GM12878 (cell line): ENCODE results near the gene RWDD4. TPM values are rescaled to one million over a fixed set of nuclear protein-coding genes. Genes with fewer than 3 reads are reported as not detected.

Source experiments
- ATAC-seq: fragments of 200-7000 bp; cut with Tn5 transposase; 3 replicates; pipeline ENCODE4 v1.9.1; 2020; ENCODE audit warnings: mild to moderate bottlenecking, moderate library complexity
- BruUV-seq: library from RNA; stranded (reverse); fragments of 400-500 nt; replicated peaks from 2 replicates; lab custom pipeline; 2021; lab: Mats Ljungman, UMichigan
- CTCF ChIA-PET: fragments of 300-600 bp; sonication (Branson Sonifier 250); formaldehyde crosslinking; extraction: SDS; loops from one replicate; lab custom pipeline; 2021; ENCODE audit warnings: inconsistent platforms; lab: Yijun Ruan, JAX
- POLR2A ChIA-PET: fragments of 350-600 bp; formaldehyde crosslinking; extraction: SDS; loops from one replicate; lab custom pipeline; 2021; ENCODE audit warnings: inconsistent platforms; lab: Charles Lee
- RAD21 ChIA-PET: fragments of 300-600 bp; sonication (Branson Sonifier 250); formaldehyde crosslinking; loops from one replicate; lab custom pipeline; 2023; ENCODE audit warnings: antibody characterized with exemption; ENCODE audit not compliant: unreplicated experiment; lab: Charles Lee
- SMC1A ChIA-PET: fragments of 300-600 bp; sonication (Branson Sonifier 250); formaldehyde crosslinking; loops from one replicate; lab custom pipeline; 2023; ENCODE audit not compliant: unreplicated experiment, uncharacterized antibody; lab: Charles Lee
- DNase-seq: peaks from one replicate; pipeline ENCODE4 v3.0.0-alpha.2; 2011; ENCODE audit warnings: low read depth, low spot score
- FAIRE-seq: peaks from 3 replicates; lab custom pipeline; 2011; peaks lifted over from hg19 to GRCh38; lab: Jason Lieb, UNC
- H2AFZ ChIP-seq: 2 replicates; pipeline ENCODE4 v1.6.0; 2011; ENCODE audit warnings: low read depth, low read length, control low read depth; ENCODE audit not compliant: control insufficient read depth
- H3K27ac ChIP-seq: 2 replicates; pipeline ENCODE4 v1.5.1; 2011; ENCODE audit warnings: control low read depth; ENCODE audit not compliant: control insufficient read depth, insufficient read depth
- H3K27me3 ChIP-seq, 2 experiments: replicated peaks in 1 of 2; 2 replicates each; pipeline versions ENCODE4 v1.6.0 to v1.6.1; 2011; ENCODE audit warnings: low read length in 1 of 2; ENCODE audit not compliant: control insufficient read depth in 2 of 2, insufficient read depth in 2 of 2
- H3K36me3 ChIP-seq, 2 experiments: 2 replicates each; pipeline ENCODE4 v1.5.1; 2011; ENCODE audit warnings: low read length in 1 of 2; ENCODE audit not compliant: control insufficient read depth in 2 of 2, insufficient read depth in 2 of 2
- H3K4me1 ChIP-seq: 2 replicates; pipeline ENCODE4 v1.6.1; 2011; ENCODE audit warnings: mild to moderate bottlenecking, low read length, moderate library complexity, mixed read lengths; ENCODE audit not compliant: control insufficient read depth, insufficient read depth
- H3K4me2 ChIP-seq: 2 replicates; pipeline ENCODE4 v1.6.0; 2011; ENCODE audit warnings: control low read depth; ENCODE audit not compliant: control insufficient read depth, insufficient read depth
- H3K4me3 ChIP-seq: fragments of 200-600 bp; sonication (generic); 2 replicates; pipeline ENCODE4 v1.5.1; 2016
- H3K79me2 ChIP-seq: 2 replicates; pipeline ENCODE4 v1.6.0; 2011; ENCODE audit warnings: low read length; ENCODE audit not compliant: control insufficient read depth, insufficient read depth
- H3K9ac ChIP-seq: 2 replicates; pipeline ENCODE4 v1.8.0; 2011; ENCODE audit warnings: low read length, control low read depth, mixed read lengths; ENCODE audit not compliant: control insufficient read depth, insufficient read depth
- H3K9me3 ChIP-seq: replicated peaks from 3 replicates; pipeline ENCODE4 v1.5.1; 2011; ENCODE audit warnings: mild to moderate bottlenecking, low read length; ENCODE audit not compliant: control insufficient read depth, insufficient read depth
- H4K20me1 ChIP-seq: 2 replicates; pipeline ENCODE4 v1.6.0; 2011; ENCODE audit not compliant: control insufficient read depth, insufficient read depth
- CHD1 ChIP-seq: IDR thresholded peaks from 2 replicates; pipeline ENCODE4 v1.6.1; 2012; ENCODE audit warnings: low read depth, low read length, improper control_type of control experiment
- CHD2 ChIP-seq: IDR thresholded peaks from 2 replicates; pipeline ENCODE4 v1.6.1; 2011; ENCODE audit warnings: low read depth, low read length, improper control_type of control experiment, borderline replicate concordance
- FOXM1 ChIP-seq: IDR thresholded peaks from 2 replicates; pipeline ENCODE4 v1.6.1; 2012; ENCODE audit warnings: low read depth, mild to moderate bottlenecking, inconsistent platforms, low read length, moderate library complexity
- GABPA ChIP-seq: IDR thresholded peaks from 2 replicates; pipeline ENCODE4 v1.6.1; 2014; ENCODE audit warnings: antibody characterized with exemption, low read depth, mild to moderate bottlenecking, inconsistent platforms
- IKZF2 ChIP-seq, 2 experiments: fragments of 450-650 bp; IDR thresholded peaks; 2 replicates each; pipeline ENCODE4 v1.6.1; 2017; ENCODE audit warnings: mild to moderate bottlenecking in 2 of 2, moderate library complexity in 2 of 2
- MAX ChIP-seq: IDR thresholded peaks from 2 replicates; pipeline ENCODE4 v1.6.1; 2012; ENCODE audit warnings: low read depth, low read length, improper control_type of control experiment
- MTA2 ChIP-seq: fragments of 450-650 bp; IDR thresholded peaks from 2 replicates; pipeline ENCODE4 v1.6.1; 2016; ENCODE audit warnings: low read depth, mild to moderate bottlenecking, moderate library complexity
- PAX8 ChIP-seq: fragments of 450-650 bp; IDR thresholded peaks from 2 replicates; pipeline ENCODE4 v1.6.1; 2017; ENCODE audit warnings: mild to moderate bottlenecking, moderate library complexity
- POLR2AphosphoS2 ChIP-seq: IDR thresholded peaks from 2 replicates; pipeline ENCODE4 v1.6.1; 2011; ENCODE audit warnings: low read depth, mild to moderate bottlenecking, low read length, improper control_type of control experiment, moderate library complexity
- RELA ChIP-seq: fragments of 450-650 bp; IDR thresholded peaks from 2 replicates; pipeline ENCODE4 v1.8.0; 2014; ENCODE audit warnings: borderline replicate concordance; ENCODE audit not compliant: partially characterized antibody
- WGBS: methylation state at CpG from one replicate; pipeline ENCODE4 v1.1.6; 2016; ENCODE audit warnings: low lambda C conversion rate; ENCODE audit not compliant: insufficient replicate concordance, insufficient coverage; ENCODE audit errors: missing lambda C conversion rate; 5-methylcytosine and 5-hydroxymethylcytosine counted together
- in situ Hi-C: fragments of 300-500 bp; cut with MboI; formaldehyde crosslinking; loops from 9 replicates; pipeline ENCODE4 v1.14.3; 2018; ENCODE audit warnings: mixed read lengths
- intact Hi-C: fragments of 100-400 bp; cut with micrococcal nuclease; formaldehyde crosslinking; loops from one replicate; pipeline ENCODE4 v1.14.2; 2022; ENCODE audit not compliant: unreplicated experiment
- polyA plus RNA-seq, 11 experiments: library from polyadenylated mRNA; depleted of rRNA in 4 of 11; unstranded in 6 of 11; stranded (reverse) in 5 of 11; fragments of >200 nt; fragmentation: Nextera tagmentation in 4 of 11; fragmentation: Illumina TruSeq in 1 of 11; extraction: Ambion mirVana in 4 of 11; extraction: Trizol in 1 of 11; gene quantifications; 1 replicate in 1 of 11; 2 replicates in 10 of 11; pipeline versions ENCODE4 v1.2.1 to v1.2.3, GENCODE V29; 2011 to 2016; ENCODE audit warnings: inconsistent platforms in 2 of 11, missing spikeins in 2 of 11, low read depth in 1 of 11
- total RNA-seq, 4 experiments: library from RNA; depleted of rRNA in 3 of 4; stranded (reverse); fragments of >200 nt in 3 of 4; fragmentation: Illumina TruSeq in 1 of 4; extraction: Trizol in 1 of 4; gene quantifications; 2 replicates each; pipeline versions ENCODE4 v1.2.1 to v1.2.3, GENCODE V29; 2013 to 2021

RWDD4 gene
- total and polyA plus RNA-seq, 10 of the 15 experiments (the other 5 are each of a cell fraction or from before 2014, with no cell fraction given) = 11.2 to 37.8 (median 19.9) TPM

- TF ChIP-seq GABPA = no peak
- TF ChIP-seq MAX = no peak
- no peak for TF ChIP-seq MTA2
- TF ChIP-seq CHD1 = no peak
- TF ChIP-seq CHD2 = no peak
- no peak for TF ChIP-seq IKZF2 (IDR thresholded peaks at IDR 0.05)
- no peak for TF ChIP-seq PAX8
- no peak for TF ChIP-seq FOXM1
These were observed 40.3 kb downstream of the RWDD4 start (continued) for GRCh38 chr4:183618681-183619080.

GRCh38 chr4:183617075-183617474, 41.9 kb downstream of the RWDD4 start:
- no peak for FAIRE-seq
- H3K27ac ChIP-seq = no peak overlapping the region
- H3K4me3 ChIP-seq = no peak overlapping the region
- ATAC-seq = no peak
- ChIA-PET RAD21 (no interaction called here), SMC1A (interaction anchor here (0.6 kb wide), 1 partner anchor 635 kb away, joined by 3 read pairs; no protein-coding TSS in a partner anchor), POLR2A (no interaction called here), CTCF (no interaction called here)
- no peaks in the 10 kb centered on the region for H4K20me1 ChIP-seq
- 61% methylated on average over 2 of the region's 2 CpGs for WGBS
- H3K36me3 ChIP-seq = no peaks in the 10 kb centered on the region
- H3K9me3 ChIP-seq = no peaks in the 10 kb centered on the region
- H3K79me2 ChIP-seq = no peaks in the 10 kb centered on the region
- no peak for DNase-seq
- H3K4me2 ChIP-seq = no peak overlapping the region
- BruUV-seq = no TSS peak
- in situ Hi-C loops = no loop called here
- H3K9ac ChIP-seq = no peak overlapping the region
- H3K27me3 ChIP-seq = 0 out of 4 replicates have a peak, but pooled peaks cover 0 to 2% of the 10 kb centered on the region in 2 experiments
- TF ChIP-seq POLR2AphosphoS2 (no peak), RELA (no peak), MTA2 (no peak)
- no peak overlapping the region for H2AFZ ChIP-seq
- intact Hi-C loops = no loop called here
- H3K4me1 ChIP-seq = no peaks in the 10 kb centered on the region
